Measurements from ENCODE around the gene ITGA8.
"Not testable (repeated sequence)": the region's sequence is repeated elsewhere in the genome, so short reads cannot be mapped to it uniquely, and the experiment has no call there.

- not testable (repeated sequence) for TF ChIP-seq CTCF, POLR2A (IDR thresholded peaks at IDR 0.05)
Measured at GRCh38 chr10:15582972-15583371, 136.8 kb downstream of the ITGA8 start.
